PC-9 (cell line): ENCODE data around the gene MMP20.

Experiments used
- EZH2 ChIP-seq: fragments of 200-600 bp; sonication (generic); IDR thresholded peaks from 2 replicates; pipeline ENCODE4 v1.8.0; 2017; ENCODE audit warnings: antibody characterized with exemption, low read depth
- TF ChIP-seq, protein P1 (sequence below): fragments of 200-600 bp; sonication (generic); conservative IDR thresholded peaks from 2 replicates; pipeline ENCODE4 v1.6.1; 2017; ENCODE audit warnings: mixed run types, antibody characterized with exemption, mild to moderate bottlenecking, moderate library complexity

DNA sequence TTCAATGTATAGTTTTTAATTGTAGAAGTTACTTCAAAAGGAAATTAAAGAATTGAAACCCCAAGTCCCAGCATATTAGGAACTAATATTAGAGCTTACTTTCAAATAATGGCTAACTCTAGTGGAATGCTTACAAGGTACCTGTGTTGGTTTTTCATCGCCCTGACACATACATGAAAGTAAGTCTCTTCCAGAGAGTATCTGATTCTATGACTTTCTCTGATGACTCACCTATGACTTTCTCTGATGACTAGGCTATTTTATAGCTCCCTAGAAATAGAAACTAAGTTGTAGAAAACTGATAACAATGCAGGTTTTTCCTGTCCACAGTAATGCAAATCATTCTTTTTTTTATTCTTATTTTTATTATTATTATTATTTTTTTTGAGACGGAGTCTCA is 61.0 kb downstream of the MMP20 start:
- TF ChIP-seq, protein P1, sequence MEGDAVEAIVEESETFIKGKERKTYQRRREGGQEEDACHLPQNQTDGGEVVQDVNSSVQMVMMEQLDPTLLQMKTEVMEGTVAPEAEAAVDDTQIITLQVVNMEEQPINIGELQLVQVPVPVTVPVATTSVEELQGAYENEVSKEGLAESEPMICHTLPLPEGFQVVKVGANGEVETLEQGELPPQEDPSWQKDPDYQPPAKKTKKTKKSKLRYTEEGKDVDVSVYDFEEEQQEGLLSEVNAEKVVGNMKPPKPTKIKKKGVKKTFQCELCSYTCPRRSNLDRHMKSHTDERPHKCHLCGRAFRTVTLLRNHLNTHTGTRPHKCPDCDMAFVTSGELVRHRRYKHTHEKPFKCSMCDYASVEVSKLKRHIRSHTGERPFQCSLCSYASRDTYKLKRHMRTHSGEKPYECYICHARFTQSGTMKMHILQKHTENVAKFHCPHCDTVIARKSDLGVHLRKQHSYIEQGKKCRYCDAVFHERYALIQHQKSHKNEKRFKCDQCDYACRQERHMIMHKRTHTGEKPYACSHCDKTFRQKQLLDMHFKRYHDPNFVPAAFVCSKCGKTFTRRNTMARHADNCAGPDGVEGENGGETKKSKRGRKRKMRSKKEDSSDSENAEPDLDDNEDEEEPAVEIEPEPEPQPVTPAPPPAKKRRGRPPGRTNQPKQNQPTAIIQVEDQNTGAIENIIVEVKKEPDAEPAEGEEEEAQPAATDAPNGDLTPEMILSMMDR: no peak
- TF ChIP-seq EZH2: no peak
